ENCODE data around the gene KMT5C.
A peak's percentile ranks its signal among the peaks of the same experiment; 100 is the strongest.

KMT5C gene

DNA sequence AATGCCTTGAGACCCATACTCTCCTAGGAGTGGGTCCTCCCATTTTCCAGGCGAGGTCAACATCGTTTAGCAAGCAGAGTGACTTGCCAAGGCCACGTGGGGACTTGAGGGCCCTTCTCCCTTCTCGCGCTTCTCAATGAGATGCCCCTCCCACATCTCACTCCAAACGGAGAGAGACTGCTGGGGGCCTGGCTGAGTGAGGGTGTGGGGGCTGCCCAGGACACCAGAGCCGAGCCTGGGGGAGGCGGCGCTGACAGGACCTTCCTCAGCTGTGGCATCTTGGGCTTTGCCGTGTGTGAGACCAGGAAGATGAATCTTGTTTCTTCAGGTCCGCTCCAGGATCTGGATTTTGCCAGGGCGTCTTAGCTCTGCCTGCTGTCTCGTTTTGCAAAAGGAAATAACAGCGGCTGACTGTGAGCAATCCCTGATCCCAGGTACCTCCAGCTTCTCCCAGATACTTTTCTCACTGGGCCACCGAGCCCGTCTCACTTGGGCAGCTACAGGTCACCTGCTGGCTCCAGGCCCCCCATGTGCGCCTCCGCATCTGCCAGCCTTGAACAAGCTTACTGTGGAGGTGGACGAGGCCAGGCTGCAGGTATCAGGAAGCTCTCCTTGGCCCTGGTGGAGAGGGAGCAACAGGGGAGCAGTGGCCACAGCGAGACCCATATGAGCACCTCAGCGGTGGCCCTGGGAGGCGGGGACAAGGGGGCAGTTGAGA lies 8.8 kb downstream of the KMT5C start:
- no peak for DNase-seq

DNA sequence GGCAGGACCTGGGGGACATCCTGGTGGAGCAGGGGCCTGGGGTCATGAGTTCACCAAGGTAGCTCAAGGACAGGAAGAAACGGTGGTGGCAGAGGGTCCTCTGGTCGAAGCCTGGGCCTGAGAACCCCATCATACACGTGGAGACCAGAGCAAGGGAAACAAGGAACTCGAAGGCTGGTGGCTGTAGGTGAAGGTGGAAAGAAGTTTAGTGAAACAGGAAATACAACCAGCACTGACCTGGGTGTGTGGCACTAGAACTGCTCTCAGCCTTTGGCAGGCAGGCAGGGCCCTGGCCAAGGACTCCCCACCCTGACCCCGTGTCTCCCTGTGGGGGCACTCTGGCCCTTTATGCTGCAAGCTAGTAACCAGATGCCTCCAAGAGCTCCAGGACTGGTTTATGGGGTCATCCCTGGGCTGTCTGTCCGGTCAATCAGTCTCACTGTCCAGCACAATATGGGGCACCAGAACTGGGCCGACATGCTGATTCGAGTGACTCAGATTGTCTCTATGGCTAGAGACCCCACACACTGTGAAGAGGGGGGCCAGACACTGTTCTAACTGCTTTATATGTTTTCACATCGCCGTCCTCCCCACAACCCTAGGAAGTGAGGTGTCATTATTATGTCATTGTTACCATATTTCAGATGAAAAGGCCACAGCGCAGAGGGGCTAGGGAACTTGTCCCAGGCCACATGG lies 11.1 kb downstream of the KMT5C start:
- DNase-seq, result no peak

DNA sequence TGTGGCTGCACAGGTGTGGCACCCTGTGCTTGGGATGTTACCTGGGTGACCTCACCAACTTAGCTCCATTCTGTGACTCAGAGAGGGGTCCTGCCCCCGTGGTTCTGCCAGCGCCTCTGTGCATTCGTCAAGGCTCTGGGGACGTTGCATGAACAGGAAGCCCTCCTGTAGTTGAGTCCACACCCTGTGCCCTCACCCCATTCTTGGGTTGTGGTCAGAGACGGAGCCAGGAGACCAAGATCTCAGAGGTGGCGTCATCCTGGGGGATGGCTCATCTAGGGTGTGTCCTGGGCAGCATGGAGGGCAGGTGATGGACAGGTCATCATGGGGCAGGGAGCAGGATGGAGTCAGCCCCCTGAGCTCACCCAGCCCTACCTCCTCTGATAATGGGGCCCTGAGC lies 12.4 kb downstream of the KMT5C start:
- no peak for DNase-seq

DNA sequence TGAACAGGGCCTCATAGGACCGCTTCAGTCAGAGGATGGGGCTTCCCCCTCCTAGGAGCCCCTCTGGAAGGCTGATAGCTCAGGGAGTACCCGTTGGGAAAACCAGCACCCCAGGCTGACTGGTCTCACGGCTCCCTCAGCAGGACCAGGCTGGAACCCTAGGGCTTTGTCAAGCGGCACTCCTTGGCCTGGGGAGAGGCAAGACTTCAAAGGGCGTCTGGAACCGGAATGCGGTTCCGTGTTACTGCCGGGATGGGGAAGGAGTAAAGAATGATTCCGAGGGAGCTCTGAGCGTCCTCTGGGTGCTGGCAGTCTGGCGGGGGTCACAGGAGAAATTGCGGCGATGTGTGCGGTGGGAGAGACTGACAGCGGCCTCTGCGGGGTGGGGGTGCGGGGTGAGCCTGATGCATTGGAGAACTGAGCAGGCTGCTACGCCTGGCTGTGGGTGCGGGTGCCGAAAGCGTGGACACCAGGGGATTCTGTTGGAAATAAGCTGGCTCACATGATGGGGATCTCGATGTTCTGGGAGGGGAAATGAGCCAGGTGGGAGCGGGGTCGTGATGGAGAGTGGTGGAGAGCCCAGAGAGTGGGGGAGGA lies 13.0 kb downstream of the KMT5C start:
- no peak for DNase-seq

DNA sequence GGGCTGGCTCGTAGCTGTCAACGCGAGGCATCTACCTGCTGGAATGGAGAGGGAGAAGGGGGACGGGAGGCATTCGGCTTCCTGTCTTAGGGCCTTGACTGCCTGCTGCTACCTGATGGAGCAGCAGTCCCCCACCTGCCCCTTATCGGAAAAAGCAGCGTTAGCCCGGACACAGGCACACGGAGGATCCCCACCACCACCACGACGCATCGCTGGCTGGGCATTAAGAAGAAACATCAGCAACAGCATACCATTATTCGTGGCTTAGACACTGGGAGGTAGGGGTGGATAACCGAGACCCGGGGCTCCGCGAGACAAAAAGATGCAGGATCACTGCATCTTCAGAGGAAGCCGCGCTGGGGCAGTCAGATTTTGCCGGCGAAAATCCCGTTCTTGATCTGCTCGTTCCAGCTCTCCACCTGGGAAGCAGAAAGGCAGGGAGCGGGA lies 13.7 kb downstream of the KMT5C start:
- no peak for DNase-seq

DNA sequence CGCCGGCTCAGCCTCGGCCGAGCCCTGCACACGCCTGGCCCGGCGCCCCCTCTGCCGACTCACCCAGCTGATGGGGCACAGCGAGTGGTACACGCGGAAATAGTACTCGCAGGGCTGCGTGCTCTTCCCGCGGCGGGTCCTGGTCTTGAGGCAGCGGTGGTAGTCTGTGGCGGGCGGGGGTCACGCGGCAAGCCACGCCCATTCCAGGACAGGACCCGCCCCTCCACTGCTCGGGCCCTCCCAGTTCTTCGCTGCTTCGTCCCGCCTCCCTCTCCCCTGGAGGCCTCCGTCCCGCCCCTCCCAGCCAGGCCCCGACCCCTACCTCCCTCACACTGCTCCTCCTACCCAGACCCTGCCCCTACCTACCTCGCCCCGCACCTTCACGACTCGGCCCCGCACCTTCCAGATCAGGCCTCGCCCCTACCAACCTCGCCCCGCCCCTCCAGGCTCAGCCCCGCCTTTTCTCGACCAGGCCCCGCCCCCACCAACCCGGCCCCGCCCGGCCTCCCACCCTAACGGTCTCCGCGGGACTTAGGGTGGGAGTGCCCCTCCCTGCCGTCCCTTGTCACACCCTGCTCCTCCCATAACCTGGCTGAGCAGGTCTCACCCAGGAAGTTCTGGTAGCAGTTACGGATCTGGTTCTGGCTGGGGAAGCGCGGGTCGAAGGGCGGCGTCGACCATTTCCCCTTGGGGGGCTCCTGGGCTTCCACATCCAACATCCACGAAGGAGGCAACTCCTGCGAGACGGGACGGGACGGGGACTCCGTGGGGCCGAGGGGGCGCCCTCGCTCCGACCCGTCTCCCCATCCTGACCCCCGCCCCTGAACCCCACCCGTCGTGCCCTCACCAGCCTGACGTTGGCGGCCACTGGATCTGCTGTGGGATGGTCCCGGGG lies 14.4 kb downstream of the KMT5C start:
- DNase-seq, result peak; percentile 80

DNA sequence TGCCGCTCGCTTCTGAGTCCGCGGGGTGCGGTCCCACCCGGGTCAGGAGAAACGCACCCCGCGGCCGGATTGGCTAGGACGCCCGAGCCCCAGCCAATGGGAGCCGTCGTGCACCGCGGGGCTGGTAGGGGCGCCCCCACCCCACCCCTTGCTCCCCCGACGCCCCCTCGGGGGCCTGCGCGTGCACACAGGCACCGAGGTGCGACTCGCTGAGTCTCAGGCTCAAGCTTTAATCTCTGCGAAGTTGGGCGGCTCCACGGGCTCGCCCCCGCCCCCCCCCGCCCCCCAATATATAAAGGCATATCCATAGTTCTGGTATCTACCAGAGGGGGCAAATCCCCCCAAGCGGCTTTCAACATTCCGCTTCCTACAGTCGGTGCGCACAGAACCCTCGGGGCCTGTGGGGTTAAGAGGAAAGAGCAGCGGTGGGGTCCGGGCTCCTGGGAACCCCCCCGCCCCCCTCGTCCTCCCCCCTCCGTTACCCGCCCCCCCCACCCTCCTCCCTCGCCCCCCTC lies 15.1 kb downstream of the KMT5C start, which contains the start of gene COX6B2:
COX6B2 (minus strand) TSS at position 22 of the 515 bp plus-strand sequence. CDS start 198 bp downstream, outside the sequence.
- DNase-seq, result no peak

DNA sequence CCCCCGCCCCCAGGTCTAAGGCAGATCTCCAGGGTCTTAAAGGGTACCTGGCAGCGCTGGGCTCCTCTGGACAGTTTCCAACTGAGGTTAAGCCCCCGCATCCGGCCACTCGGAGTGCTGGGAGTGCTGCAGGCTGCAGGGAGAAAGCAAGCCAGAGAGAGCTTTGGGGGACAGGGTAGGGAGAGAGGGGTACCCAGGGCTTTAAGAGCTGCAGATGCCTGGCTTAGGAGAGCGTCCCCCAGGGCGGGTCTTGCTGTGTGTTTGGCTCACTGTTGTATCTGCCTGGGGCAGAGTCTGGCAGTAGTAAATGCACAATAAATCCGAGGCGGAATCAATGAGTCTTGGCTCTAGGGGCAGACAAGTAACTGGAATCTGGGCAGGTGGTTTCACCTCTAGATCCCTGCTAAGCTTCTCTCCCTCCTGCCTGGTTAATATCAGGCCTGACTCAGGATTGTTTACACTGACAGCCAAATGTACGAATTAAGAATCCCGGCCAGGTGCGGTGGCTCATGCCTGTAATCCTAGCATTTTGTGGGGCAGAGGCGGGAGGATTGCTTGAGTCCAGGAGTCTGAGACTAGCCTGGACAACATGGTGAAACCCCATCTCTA lies 15.6 kb downstream of the KMT5C start:
- no peak for DNase-seq

DNA sequence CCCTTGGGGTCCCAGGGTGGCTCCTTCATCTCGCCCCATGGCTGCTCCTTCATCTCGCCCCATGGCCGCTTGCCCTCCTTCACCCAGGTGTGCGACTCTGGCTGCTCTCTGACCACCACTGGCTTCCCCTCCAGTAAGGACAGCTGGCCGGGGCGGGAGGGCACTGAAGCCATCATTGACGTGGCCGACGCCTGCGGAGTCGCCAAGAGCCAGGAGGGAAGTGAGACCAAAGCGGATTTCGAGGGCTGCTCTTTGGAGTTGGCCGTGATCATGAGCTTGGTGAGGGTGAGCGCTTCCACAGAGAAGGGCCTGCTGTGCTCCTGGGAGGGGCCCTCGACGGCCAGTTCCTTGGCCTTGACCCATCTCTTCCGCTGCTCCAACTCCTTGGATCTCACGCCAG lies 18.8 kb downstream of the KMT5C start:
- no peak for DNase-seq

DNA sequence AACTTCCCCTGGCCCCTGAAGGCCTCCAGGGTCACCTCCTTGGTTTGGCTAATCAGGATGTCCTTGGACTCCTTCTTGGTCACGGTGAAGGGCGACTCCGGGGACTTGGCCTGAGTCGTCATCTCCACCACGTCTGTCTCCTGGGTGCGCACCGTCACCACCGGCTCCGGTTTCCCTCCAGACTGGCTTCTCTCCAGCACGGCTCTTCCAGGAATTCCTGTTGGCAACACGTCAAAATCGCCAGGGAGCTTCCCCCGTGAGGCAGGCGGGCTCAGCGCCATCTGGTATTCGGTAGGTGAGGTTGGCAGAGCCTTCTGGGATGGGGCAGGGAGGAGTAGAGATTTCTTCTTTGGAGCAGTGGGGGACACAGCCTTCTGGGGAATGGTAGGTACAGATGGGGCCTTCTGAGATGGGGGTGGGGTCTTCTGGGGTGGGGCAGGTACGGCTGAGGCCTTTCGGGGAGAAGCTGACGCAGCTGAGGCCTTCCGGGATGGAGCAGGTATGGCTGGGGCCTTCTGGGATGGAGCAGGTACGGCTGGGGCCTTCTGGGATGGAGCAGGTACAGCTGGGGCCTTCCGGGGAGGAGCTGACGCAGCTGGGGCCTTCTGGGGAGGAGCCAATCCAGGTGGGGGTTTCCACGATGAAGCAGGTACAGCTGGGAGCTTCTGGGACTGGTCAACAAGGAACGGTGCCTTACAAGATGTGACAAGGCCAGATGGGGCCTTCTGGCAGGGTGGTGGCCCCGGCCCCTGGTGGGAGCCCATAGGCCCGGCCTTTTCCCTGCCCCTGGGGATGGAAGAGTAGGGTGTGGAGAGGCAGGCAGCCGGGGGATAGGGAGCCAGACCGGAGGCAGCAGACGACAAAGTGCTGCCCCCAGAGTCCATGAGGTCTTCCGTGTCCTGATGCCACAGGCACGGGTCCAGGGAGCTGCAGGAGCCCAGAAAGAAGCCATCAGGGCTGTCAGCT lies 19.6 kb downstream of the KMT5C start:
- no peak for DNase-seq

DNA sequence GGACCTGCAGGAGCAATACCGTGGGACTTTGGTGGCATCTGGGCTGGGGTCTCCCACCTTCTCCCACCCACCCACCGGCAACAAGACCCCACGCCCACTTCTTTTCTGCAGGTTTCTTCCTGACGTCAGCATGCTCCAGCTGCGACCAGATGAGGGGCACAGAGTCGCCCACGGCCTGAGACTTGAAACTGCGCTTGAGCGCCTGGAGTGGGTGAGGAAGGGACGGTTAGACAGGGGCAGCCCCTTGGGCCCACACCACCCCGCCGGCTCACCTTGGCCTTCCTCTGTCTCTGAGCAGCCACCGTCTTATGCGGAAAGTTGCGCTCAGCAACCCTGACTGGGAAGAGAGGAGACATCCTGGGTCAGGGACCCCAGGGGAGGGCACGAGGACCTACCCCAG lies 21.2 kb downstream of the KMT5C start:
- no peak for DNase-seq

DNA sequence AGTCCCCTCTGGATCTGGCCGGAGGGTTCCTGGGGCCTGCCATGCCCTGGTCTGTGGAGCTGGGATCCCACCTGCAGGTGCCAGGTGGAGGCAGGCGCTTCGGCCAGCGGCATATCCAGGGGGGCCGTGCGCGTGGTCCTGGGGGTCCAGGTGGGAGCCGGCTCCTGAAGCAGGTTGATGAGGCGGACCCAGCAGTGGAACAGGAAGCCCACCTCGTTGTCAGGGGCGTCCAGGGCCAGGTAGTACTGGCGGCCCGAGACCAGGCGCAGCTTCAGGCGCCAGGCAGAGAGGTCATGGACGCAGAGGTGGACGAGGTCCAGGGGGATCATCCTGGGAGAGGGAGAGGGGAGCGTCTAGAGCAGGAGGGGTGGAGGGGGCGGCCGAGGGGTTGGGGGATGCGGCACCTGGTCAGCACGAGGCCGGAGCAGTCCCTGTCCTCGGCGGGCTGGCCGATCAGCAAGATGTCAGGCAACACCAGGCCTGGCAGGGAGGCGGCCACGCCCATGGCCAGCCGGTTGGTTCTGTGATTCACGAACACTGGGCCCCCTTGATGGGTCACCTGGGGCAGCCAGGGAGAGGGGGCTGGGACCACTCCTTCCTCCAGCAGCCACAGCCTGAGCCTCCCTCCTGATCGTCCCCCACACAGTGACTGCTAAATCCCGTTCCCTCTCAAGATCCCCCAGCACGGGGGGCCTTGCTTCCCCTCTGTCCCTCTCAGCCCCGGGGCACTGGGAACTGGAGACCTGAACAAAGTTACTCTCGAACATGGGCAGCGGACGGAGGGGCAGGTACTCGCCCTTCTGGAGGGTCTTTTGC lies 22.7 kb downstream of the KMT5C start:
- no peak for DNase-seq

DNA sequence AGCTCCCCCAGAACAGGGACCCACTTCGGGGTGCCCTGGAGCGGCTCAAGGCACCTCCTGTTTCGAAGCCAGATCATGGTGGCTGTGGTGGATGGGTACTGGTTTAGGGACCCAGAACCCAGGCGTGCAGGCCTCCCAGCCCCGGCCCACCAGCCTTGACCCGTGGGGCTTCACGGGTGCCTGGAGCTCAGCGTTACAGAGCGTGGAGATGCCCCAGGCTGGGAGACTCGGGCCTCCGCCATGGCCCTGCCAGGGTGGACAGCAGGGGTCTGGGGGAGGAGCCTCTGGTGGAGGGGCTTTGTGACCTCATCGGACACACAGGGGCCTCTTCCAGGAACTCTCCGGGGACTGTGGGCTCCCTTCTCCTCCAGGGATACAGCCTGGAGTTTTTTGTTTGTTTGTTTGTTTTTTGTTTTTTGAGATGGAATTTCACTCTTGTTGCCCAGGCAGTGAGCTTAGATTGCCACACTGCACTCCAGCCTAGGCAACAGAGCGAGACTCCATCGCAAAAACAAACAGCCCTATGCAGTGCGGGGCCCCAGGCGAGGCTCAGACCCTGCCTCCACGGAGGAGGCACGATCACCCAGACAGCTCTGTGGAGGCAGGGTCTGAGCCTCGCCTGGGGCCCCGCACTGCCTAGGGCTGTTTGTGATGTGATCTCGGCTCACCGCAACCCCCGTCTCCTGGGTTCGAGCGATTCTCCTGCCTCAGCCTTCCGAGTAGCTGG lies 23.5 kb downstream of the KMT5C start, which contains the start of gene GARIN5B:
GARIN5B (minus strand) TSS at position 271 of the 727 bp plus-strand sequence; CDS start at position 77, 194 bp downstream.
- DNase-seq, result no peak

DNA sequence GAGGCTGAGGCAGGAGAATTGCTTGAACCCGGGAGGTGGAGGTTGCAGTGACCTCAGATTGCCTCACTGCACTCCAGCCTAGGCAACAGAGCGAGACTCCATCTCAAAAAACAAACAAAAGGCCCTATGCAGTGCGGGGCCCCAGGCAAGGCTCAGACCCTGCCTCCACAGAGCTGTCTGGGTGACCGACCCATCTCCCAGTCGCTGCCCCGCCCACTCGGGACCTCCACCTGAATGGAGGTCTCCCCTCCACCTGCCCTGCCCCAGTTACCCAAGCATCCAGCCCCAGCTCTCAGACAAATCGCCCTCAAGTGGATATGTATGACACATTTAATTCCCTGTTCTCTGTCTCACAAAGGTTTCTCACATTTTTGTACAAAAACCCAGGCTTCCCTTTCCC lies 25.6 kb downstream of the KMT5C start:
- DNase-seq, result no peak

DNA sequence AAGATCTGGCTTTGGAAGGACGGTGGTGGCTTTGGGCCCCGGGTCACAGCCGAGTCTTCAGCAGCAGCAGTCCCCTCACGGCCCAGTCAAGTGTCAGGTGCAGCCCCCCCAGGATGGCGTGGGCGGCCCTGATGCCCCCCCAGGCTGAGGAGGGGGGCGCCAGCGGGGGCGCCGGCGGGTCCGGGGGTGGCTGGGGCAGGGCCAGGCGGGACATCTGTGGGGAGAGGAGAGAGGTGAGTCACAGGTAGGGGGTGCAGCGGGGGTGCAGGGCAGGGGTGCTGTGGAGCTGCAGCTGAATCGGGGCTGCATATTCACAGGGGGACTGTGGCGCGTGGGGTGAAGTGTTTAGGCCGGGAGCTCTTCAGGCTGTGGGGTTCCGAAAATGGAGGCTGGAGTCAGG lies 26.3 kb downstream of the KMT5C start:
- no peak for DNase-seq

DNA sequence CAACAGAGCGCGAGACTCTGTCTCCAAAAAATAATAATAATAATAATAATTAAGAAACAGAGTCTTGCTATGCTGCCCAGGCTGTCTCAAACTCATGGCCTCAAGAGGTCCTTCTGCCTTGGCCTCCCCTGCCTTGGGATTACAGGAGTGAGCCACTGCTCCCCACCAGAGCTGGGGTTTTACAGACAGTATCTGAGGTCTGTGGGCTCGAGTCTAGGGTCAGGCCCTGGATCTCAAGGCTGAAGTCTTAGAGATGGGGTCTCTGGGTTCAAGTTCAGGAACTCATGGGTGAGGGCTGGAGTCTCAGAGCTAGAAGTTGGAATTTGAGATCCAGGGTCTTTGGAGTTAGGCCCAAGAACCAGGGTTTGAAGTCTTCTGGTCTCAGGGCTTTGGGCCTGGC lies 27.1 kb downstream of the KMT5C start:
- DNase-seq, result no peak

DNA sequence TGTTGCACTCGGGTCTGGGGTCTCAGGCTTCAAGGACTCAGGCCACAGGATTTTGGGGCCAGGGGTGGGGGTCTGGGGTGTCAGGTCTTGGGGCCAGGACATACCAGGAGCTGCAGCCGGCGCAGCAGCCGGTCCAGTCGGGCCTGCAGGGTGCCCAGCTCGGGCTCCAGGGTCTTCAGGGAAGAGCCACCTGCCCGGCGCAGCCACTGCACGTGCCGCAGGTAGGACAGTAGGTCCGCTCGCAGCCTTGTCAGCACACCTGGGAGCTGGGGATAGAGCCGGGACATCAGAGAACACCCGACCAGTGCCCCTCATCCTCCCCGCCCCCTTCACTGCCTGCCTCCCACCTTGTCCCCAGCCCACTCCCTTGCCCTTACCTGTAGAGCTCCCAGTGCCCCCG lies 28.4 kb downstream of the KMT5C start:
- DNase-seq, result no peak

DNA sequence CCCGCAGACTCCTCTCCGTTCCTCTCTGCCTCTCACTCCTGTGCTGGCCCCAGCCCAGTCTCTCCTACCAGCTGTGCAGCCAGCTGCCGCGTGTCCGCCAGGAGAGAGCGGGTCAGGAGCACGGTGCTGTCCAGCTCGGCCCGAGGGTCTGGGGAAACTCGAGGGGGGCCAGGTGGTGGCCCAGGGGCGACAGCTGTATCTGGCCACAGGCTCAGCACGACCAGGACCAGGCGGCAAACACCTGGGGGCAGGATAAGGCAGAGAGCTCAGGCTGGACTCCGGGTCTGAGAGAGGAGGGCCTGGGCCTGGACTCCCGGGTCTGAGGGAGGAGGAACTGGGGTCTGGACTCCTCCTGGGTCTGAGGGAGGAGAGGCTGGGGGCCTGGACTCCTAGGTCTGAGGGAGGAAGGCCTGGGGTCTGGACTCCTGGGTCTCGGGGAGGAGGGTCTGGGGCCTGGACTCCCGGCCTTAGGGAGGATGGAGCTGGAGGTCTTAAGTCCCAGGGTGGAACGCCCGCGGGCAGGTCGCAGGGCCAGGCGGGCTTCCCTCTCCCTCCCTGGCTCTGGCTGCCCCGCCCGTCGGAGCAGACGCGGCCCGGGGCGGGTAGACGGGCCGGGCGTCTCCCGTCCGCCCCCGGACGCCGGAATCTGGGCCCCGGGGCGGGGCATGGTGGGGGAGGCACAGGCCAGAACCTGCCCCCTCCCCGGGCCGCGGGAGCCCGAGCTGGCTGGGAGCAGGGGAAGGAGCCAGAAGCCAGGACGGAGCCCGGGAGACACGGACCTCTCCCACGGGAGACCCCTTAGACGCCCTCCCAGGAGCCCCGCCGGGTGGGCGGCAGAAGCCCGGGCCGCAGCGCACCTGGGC lies 29.3 kb downstream of the KMT5C start:
- peak; percentile 47 for DNase-seq

Data from suppressor macrophage treated with lipopolysaccharide for 4 hours (primary cell).